Measurements from ENCODE around the gene COL9A3.

DNA sequence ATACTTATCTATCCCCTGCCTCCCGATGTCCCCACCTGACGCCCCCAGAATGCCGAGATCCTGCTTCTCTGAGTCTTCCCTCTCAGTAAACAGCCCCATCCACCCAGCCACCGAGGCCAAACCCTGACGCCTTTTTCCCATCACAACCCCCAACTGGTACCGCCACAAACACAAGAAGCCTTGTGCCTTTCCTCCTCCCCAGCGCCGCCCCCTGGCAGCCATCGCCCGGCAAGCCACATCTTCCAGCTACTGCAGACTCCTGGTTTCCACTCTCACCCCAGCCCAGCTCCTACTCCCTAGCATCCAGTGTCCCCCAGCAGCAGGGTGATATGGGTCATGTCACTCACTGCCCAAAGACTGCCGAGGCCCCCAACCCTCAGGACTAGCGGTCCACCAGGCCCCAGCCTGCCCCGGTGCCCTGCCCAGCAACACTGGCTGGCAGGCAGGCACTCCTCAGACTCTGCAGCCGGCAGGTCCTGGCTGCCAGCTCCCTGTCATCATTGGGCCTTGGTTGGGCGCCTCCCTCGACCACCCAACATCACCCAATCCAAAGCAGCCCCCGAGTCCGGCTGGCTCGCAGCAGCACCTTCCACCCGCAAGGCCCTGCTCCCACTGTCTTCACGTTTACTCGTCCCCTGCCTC lies 33.6 kb downstream of the COL9A3 start:
- TF ChIP-seq, protein P1, sequence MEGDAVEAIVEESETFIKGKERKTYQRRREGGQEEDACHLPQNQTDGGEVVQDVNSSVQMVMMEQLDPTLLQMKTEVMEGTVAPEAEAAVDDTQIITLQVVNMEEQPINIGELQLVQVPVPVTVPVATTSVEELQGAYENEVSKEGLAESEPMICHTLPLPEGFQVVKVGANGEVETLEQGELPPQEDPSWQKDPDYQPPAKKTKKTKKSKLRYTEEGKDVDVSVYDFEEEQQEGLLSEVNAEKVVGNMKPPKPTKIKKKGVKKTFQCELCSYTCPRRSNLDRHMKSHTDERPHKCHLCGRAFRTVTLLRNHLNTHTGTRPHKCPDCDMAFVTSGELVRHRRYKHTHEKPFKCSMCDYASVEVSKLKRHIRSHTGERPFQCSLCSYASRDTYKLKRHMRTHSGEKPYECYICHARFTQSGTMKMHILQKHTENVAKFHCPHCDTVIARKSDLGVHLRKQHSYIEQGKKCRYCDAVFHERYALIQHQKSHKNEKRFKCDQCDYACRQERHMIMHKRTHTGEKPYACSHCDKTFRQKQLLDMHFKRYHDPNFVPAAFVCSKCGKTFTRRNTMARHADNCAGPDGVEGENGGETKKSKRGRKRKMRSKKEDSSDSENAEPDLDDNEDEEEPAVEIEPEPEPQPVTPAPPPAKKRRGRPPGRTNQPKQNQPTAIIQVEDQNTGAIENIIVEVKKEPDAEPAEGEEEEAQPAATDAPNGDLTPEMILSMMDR (IDR thresholded peaks at IDR 0.05): peak; percentile 15
- no peak for TF ChIP-seq EZH2phosphoT487 (IDR thresholded peaks at IDR 0.05)
- no peak for TF ChIP-seq EZH2 (IDR thresholded peaks at IDR 0.05)

Data from neural progenitor cell (in vitro differentiated cells).